ENCODE measurements around the gene CDC20.
A peak's percentile ranks its signal among the peaks of the same experiment; 100 is the strongest.
"Not testable (repeated sequence)": the region's sequence is repeated elsewhere in the genome, so short reads cannot be mapped to it uniquely, and the experiment has no call there.

CDC20 gene

GRCh38 chr1:43383449-43383848, 24.7 kb downstream of the CDC20 start:
- no peak for DNase-seq (ENCODE audit: low read depth)

- no peak for DNase-seq (ENCODE audit: low read depth)
Observed at GRCh38 chr1:43386676-43387075, 27.9 kb downstream of the CDC20 start.

- DNase-seq (ENCODE audit: low read depth): no peak
Observed at GRCh38 chr1:43387976-43388599, 29.3 kb downstream of the CDC20 start.

DNA sequence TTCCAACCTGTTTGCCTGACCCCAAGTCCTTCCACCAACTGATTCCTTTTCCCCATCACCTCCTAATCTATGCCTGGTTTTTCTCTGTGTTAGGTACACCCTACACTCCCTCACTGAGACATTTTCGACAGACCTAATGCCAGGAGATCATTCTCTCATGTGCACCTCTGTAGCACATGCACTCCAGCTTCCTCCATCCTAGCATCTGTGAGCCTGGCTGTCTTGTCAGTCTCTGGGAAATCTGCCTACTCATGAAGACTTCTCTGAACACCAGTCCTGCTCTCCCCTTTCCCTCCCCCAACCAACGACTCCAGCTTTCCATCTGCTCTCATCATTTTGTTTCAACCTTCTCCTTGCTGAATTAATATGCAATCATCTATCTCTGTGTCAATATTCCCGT, 29.8 kb downstream of the CDC20 start:
- DNase-seq (ENCODE audit: low read depth): no peak

- DNase-seq (ENCODE audit: low read depth): peak; percentile 70
Observed at GRCh38 chr1:43389326-43390313, 30.8 kb downstream of the CDC20 start, which contains the start of the genes MED8 and SZT2. Gene MED8, minus strand, starts transcription at chr1:43389800. Its CDS starts 36 bp downstream, at chr1:43389764. Gene SZT2, plus strand, starts transcription at chr1:43389899. Its CDS starts 70 bp downstream, at chr1:43389969.

GRCh38 chr1:43392702-43393101, 33.9 kb downstream of the CDC20 start:
- DNase-seq (ENCODE audit: low read depth): no peak

DNA sequence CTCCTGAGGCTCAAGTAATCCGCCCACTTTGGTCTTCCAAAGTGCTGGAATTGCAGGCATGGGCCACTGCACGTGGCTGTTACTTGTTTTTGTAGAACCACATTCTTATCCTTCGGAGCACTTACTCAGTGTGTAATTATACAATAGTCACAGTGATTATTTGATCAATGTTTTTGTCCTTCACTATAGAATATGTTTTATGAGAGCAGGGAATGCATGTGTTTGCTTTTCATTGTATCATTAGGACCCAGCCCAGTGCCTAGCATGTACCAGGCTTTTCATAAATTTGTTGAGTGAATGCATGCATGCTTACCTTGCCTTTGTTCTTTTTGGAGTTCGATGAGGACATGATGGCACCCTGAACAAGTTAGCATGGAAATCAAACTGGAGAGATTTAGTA, 36.7 kb downstream of the CDC20 start:
- DNase-seq (ENCODE audit: low read depth): no peak

DNA sequence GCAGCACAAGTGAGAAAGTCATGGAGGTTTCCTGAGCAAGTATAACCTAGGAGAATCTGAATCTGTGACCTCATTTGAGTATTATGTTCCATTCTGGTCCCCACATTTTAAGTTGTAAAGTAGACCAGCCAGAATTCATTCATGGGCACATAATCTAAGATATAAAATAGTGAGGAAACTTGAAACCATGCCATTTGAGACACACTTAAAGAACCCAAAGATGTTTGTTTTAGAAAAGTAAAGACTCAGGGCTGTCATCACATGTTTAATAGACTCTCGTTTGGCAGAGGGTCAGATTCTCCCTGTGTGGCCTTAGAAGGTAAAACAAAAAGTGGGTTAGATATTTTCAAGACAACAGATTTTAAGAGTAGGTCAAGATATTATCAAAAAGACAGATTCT, 37.3 kb downstream of the CDC20 start:
- DNase-seq (ENCODE audit: low read depth): no peak

DNA sequence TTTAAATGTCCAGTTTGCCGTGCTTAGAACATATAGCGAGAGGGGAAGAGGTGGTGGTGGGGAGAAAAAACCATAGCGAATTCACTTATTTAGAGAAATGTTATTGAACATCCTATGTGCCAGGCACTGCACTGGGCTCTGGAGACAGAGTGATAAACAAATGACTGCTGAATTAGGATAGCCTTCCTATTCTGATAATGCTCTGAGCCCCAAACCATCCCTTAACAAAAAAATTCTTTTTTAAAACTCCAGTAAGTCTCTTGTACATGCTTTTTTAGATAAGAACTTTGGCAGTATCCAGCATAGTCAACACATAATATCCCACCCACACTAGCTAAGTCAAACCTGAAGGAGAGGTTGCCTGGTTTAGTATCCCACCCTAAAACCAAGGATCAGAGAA, 39.4 kb downstream of the CDC20 start:
- DNase-seq (ENCODE audit: low read depth): no peak

DNA sequence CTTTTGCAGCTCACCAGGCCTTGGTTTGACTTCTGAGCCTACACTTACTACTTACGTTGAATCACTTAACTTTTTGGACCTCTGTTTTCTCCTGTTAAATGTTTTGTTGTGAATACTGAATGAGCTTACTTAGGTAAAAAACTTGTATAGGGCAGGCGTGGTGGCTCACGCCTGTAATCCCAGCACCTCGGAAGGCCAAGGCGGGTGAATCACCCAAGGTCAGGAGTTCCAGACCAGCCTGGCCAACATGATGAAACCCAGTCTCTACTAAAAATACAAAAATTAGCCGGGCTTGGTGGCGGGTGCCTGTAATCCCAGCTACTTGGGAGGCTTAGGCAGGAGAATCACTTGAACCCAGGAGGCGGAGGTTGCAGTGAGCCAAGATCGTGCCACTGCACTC, 41.7 kb downstream of the CDC20 start:
- DNase-seq (ENCODE audit: low read depth): not testable (repeated sequence)

DNA sequence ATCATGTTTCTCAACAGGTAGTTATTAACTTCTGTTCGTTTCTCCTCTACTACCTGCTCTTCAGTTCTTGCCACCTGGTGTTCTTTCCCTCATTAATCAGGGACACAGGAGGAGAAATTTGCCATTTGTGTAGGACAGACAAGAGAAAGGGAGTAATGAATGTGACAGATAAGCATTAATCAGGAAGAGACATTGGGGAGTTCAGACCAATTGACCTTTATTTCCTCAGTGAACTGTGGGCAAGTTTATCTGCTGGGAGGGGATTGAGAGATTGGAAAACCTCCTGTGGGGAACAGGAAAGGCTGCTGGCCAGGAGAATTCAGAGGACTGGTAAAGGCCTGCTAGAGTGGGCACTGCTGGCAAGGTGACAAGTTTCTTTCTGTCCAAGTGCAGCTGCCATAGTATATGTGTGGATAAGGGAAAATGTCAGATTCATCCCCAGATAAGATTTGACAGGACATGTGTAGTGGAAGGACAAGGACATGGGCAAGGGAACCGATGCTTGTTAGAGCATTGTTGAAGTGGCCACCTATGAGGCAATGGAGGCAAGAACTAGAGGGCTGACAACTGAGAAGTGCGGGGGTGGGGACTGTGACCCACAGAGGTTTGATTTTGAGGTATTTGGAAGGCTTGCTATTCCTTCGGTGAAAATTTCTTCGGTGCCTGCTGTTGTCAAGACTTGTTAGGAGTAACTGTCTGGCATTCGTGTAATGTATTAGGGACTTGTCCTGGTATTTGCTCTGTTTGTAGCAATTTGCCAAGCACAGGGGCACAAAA, 43.5 kb downstream of the CDC20 start:
- DNase-seq (ENCODE audit: low read depth): no peak

GRCh38 chr1:43404353-43404752, 45.6 kb downstream of the CDC20 start:
- no peak for DNase-seq (ENCODE audit: low read depth)

DNA sequence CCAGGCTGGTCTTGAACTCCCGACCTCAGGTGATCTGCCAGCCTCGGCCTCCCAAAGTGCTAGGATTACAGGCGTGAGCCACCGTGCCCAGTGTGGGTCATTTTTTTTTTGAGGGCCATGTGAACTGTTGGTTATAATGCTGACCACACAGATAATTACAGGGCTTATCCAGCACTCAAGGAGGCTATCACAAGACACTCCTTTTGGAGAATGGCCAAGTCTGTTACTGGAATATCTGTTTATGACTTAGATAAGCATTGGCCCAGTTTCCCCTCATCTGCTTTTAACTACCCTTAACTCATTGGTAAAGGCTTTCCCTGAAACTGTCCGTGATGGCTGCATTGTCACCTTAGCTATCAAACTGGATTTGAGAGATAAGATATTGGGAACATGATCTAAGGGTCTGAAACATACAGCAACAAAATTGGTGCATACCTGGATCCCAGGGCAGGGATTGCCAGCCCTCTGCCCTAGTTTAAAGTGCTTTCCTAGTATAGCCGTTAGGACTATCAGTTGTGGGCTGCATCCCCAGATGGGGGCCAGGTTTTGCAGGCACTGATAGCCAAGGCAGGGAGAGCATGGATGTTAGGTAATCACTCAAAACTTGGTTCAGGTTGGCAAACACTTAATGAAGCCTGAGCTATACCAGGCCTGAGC, 46.6 kb downstream of the CDC20 start:
- no peak for DNase-seq (ENCODE audit: low read depth)

DNA sequence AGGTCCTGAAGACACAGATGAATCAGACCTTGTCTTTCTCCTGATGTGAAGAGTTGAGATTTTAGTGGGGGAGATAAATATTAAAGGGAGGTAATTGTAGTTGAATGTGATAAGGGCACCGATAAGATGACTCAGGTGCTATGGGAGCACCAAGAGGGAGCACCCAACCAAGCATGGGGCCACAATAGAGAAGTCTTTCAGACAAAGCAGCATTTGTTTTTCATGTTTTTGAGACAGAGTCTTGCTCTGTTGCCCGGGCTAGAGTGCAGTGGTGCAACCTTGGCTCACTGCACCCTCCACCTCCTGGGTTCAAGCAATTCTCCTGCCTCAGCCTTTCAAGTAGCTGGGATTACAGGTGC, 47.1 kb downstream of the CDC20 start:
- no peak for DNase-seq (ENCODE audit: low read depth)

DNA sequence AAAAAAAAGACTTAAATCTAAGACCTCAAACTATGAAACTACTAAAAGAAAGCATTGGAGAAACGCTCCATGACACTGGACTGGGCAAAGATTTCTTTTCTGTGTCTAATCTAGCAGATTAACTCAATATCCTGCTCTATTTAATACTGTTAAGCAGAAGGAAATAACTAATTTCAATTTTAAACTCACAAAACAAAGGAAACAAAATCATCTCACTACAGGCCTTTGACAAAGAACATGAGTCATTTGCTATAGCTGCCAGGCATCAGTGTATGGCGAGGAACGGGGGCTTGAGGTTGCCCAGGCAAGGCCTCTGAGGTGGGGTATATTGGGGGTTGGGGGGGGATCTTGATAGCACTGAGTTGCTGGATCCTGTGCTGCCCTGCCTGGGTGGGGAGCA, 51.8 kb downstream of the CDC20 start:
- DNase-seq (ENCODE audit: low read depth): no peak
